Breast epithelium (tissue), 4 donors: ENCODE measurements around the gene RTKN2. TPM values are rescaled to one million over a fixed set of nuclear protein-coding genes. Genes with fewer than 3 reads are reported as not detected.

ENCODE experiments used
- DNase-seq, 2 donors: peaks; one replicate each; pipeline ENCODE4 v3.0.0-alpha.2; 2019; ENCODE audit warnings: low spot score in 2 of 2
- H3K27ac ChIP-seq, 2 donors: fragments of 200-600 bp; sonication (generic) in 1 of 2; one replicate each; pipeline ENCODE4 v1.5.1; 2016 to 2019; ENCODE audit warnings: mild to moderate bottlenecking in 1 of 2
- H3K27me3 ChIP-seq, 2 donors: fragments of 200-600 bp; sonication (generic) in 1 of 2; one replicate each; pipeline versions ENCODE4 v1.5.1 to v1.6.0; 2017 to 2019; ENCODE audit warnings: control low read depth in 1 of 2, mild to moderate bottlenecking in 1 of 2
- H3K36me3 ChIP-seq: fragments of 200-600 bp; one replicate; pipeline ENCODE4 v1.5.1; 2019
- H3K4me1 ChIP-seq, 2 donors: fragments of 200-600 bp; sonication (generic); one replicate each; pipeline ENCODE4 v1.5.1; 2016 to 2019; ENCODE audit warnings: control low read depth in 1 of 2
- H3K4me3 ChIP-seq, 3 donors: fragments of 200-600 bp; sonication (generic); 1 replicate in 2 of 3; 2 replicates in 1 of 3; pipeline ENCODE4 v1.5.1; 2016 to 2019; ENCODE audit warnings: mild to moderate bottlenecking in 3 of 3, moderate library complexity in 2 of 3
- H3K9me3 ChIP-seq, 2 donors: fragments of 200-600 bp; sonication (generic) in 1 of 2; one replicate each; pipeline ENCODE4 v1.5.1; 2016 to 2019; ENCODE audit warnings: control low read depth in 1 of 2
- CTCF ChIP-seq, 3 donors: fragments of 450-650 bp; IDR thresholded peaks; one replicate each; pipeline ENCODE4 v1.5.1; 2016 to 2017; ENCODE audit warnings: antibody characterized with exemption in 3 of 3, mild to moderate bottlenecking in 3 of 3, moderate library complexity in 3 of 3
- POLR2A ChIP-seq: fragments of 450-650 bp; IDR thresholded peaks from one replicate; pipeline ENCODE4 v1.6.1; 2016; ENCODE audit warnings: antibody characterized with exemption, mild to moderate bottlenecking, moderate library complexity
- POLR2AphosphoS5 ChIP-seq, 3 donors: sonication (generic); formaldehyde crosslinking; IDR thresholded peaks; one replicate each; pipeline ENCODE4 v1.6.1; 2017; ENCODE audit warnings: antibody characterized with exemption in 3 of 3
- intact Hi-C: fragments of 100-400 bp; cut with DNase I; formaldehyde crosslinking; loops from one replicate; pipeline ENCODE4 v1.15.1; 2023; ENCODE audit warnings: low total_unique reads
- total RNA-seq, 3 donors: library from RNA; depleted of rRNA; stranded (reverse); fragments of >200 nt; gene quantifications; one replicate each; pipeline ENCODE4 v1.1.0, GENCODE V29; 2016

Gene RTKN2
- total RNA-seq, 3 donors from 2014 or later = 0.16 to 1.3 (median 0.98) TPM

GRCh38 chr10:62154231-62154630 is 114.4 kb downstream of the RTKN2 start:
- intact Hi-C loops = loop anchor here (10.0 kb wide), 1 partner anchor 49 kb away; no protein-coding TSS in a partner anchor
- H3K36me3 ChIP-seq = no peaks in the 10 kb centered on the region
- H3K4me1 ChIP-seq = no peaks in the 10 kb centered on the region
- TF ChIP-seq POLR2AphosphoS5 (IDR thresholded peaks at IDR 0.05) = no peak
- no peak for TF ChIP-seq CTCF (IDR thresholded peaks at IDR 0.05)
- no peak for TF ChIP-seq POLR2A
- no peaks in the 10 kb centered on the region for H3K9me3 ChIP-seq
- H3K27me3 ChIP-seq = no peaks in the 10 kb centered on the region
- no peak overlapping the region for H3K4me3 ChIP-seq
- no peak overlapping the region for H3K27ac ChIP-seq
- no peak for DNase-seq

- TF ChIP-seq CTCF (IDR thresholded peaks at IDR 0.05) = no peak
- no peak for TF ChIP-seq POLR2A
- no peak for TF ChIP-seq POLR2AphosphoS5 (IDR thresholded peaks at IDR 0.05)
- Histone ChIP-seq H3K27me3 (no peaks in the 10 kb centered on the region), H3K4me3 (no peak overlapping the region), H3K36me3 (no peaks in the 10 kb centered on the region), H3K27ac (no peak overlapping the region), H3K9me3 (no peaks in the 10 kb centered on the region), H3K4me1 (no peaks in the 10 kb centered on the region)
- no peak for DNase-seq
- intact Hi-C loops = loop anchor here (10.0 kb wide), 1 partner anchor 48 kb away; no protein-coding TSS in a partner anchor
Observed at GRCh38 chr10:62153191-62153590, 115.5 kb downstream of the RTKN2 start.

- TF ChIP-seq POLR2AphosphoS5 (IDR thresholded peaks at IDR 0.05) = no peak
- no peak for TF ChIP-seq POLR2A
- TF ChIP-seq CTCF (IDR thresholded peaks at IDR 0.05) = no peak
- no peak overlapping the region for H3K4me3 ChIP-seq
- H3K9me3 ChIP-seq = no peaks in the 10 kb centered on the region
- H3K36me3 ChIP-seq = no peaks in the 10 kb centered on the region
- DNase-seq = no peak
- no peaks in the 10 kb centered on the region for H3K4me1 ChIP-seq
- intact Hi-C loops = loop anchor here (10.0 kb wide), 1 partner anchor 45 kb away; no protein-coding TSS in a partner anchor
- H3K27ac ChIP-seq = no peak overlapping the region
- no peaks in the 10 kb centered on the region for H3K27me3 ChIP-seq
Observed at GRCh38 chr10:62149621-62150020, 119.0 kb downstream of the RTKN2 start.

- intact Hi-C loops = no loop called here
- H3K36me3 ChIP-seq = no peaks in the 10 kb centered on the region
- TF ChIP-seq POLR2AphosphoS5 (IDR thresholded peaks at IDR 0.05) (no peak), CTCF (IDR thresholded peaks at IDR 0.05) (no peak), POLR2A (no peak)
- H3K4me1 ChIP-seq = no peaks in the 10 kb centered on the region
- H3K4me3 ChIP-seq = no peak overlapping the region
- no peak for DNase-seq
- no peaks in the 10 kb centered on the region for H3K27me3 ChIP-seq
- H3K9me3 ChIP-seq = no peaks in the 10 kb centered on the region
- no peak overlapping the region for H3K27ac ChIP-seq
Observed at GRCh38 chr10:62148155-62148554, 120.5 kb downstream of the RTKN2 start.

- Histone ChIP-seq H3K36me3 (no peaks in the 10 kb centered on the region), H3K27ac (no peak overlapping the region), H3K4me1 (no peaks in the 10 kb centered on the region), H3K27me3 (no peaks in the 10 kb centered on the region), H3K9me3 (no peaks in the 10 kb centered on the region), H3K4me3 (no peak overlapping the region)
- TF ChIP-seq POLR2AphosphoS5 (IDR thresholded peaks at IDR 0.05) (no peak), POLR2A (no peak), CTCF (IDR thresholded peaks at IDR 0.05) (no peak)
- no peak for DNase-seq
- intact Hi-C loops = no loop called here
Observed at GRCh38 chr10:62147425-62147824, 121.2 kb downstream of the RTKN2 start.
